Measurements from ENCODE around the gene POU2F3.

Gene POU2F3

DNA sequence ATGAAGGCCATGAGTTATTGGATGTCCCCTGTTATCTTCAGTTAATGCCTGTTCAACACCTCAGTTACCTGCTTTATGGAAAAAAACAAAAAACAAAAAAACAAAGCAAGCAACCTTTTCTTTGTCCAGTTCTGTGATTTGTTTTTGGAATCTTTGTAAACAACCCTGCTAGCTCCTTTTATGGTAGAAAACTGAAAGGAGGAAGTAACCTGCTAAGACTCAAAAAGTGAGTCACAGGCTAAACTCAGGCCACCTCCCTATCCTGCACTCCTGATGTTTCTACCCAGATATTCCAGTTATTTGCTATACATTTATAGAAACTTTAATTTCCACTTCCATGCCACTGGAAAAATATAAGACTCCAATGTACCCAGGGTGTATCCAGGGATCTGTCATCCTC is 64.6 kb downstream of the POU2F3 start:
- no peak overlapping the region for H3K4me3 ChIP-seq (ENCODE audit: low read depth, low read length)
- no peak for DNase-seq (ENCODE audit: low read depth)

DNA sequence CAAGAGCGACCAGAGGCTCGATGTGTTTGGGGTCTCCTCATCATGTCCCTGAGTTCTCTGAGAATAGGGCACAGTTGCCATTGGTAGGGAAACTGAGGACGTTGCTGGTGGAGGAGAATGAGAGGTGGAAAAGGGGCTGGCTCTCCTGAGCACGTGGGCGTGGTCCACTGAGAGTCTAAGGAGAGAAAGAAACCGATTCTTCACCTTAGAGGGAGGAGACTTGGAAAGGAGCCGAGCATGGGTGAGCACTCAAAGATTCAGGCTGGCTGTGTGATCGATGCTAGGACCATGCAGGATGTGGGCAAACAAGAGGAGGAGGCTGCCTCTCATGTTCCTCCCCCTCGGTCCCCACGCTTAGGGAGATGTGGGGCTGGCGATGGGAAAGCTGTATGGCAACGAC is 65.3 kb downstream of the POU2F3 start:
- no peak overlapping the region for H3K4me3 ChIP-seq (ENCODE audit: low read depth, low read length)
- DNase-seq (ENCODE audit: low read depth): no peak

DNA sequence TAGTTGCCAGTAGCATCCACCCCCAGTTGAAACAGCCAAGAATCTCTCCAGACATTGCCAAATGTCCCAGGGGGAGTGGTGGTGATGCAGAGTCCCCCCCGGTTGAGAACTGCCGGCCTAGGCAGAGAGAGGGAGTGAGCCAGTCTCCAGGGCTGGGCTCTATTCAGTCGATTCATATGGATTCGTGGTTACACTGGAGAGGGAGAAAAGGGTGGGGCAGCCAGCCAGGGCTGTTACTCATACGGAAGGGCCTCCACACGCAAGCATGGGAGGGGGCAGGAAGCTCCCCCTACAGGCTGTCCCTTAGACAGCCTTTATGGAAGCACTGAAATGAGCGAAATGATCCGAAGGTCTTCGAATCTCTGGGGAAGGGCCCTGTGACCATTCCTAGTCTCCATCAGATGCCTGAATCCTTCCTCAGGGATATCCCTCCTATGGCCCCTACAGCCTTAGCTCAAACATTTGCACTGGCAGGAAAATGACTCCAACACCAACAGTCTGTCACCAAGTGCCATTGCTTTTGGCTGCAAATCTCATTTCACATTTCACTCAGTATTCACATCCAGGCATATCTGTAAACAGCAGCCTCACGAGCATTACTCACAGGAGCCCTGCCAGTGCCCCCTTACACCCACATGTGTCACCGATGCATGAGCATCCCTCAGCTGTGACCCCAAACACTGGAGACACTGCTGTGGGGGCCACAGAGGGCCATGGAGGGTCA is 66.7 kb downstream of the POU2F3 start:
- no peak overlapping the region for H3K4me3 ChIP-seq (ENCODE audit: low read depth, low read length)
- DNase-seq (ENCODE audit: low read depth): peak; percentile 66

DNA sequence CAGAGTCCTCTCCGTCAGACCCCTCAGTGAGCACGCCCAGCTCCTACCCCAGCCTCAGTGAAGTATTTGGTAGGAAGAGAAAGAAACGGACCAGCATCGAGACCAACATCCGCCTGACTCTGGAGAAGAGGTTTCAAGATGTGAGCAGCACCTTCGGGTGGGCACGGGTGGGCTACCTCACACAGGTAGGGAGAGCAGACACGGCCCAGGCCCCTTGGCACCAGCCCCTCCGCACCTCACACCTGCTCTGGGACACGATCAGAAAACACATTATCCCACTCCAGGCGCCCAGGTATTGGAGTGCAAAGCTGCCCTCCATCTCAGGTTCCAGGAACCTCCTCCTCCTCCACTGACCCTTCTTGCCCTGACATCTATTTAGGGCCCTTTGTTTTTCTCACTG is 67.5 kb downstream of the POU2F3 start:
- DNase-seq (ENCODE audit: low read depth): no peak
- H3K4me3 ChIP-seq (ENCODE audit: low read depth, low read length): no peak overlapping the region

DNA sequence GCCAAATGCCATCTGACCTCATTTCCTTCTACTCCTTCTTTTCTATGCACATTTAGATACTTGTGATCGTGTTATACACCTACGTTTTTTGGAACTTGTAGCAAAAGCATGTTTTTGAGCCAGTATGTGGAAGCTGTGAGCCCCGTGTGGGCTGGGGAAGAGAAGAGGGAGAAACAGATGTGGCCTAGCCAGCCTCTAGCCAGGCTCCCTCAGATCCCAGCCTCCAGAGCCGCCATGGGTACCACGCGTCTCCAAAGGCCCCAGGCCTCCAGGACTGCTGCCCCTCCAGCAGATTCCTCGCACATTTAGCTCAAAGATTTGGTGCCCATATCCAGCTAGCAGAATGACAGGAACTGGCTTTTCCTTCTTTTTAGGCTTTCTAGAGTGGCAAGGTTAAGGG is 68.1 kb downstream of the POU2F3 start:
- H3K4me3 ChIP-seq (ENCODE audit: low read depth, low read length): no peak overlapping the region
- DNase-seq (ENCODE audit: low read depth): no peak

DNA sequence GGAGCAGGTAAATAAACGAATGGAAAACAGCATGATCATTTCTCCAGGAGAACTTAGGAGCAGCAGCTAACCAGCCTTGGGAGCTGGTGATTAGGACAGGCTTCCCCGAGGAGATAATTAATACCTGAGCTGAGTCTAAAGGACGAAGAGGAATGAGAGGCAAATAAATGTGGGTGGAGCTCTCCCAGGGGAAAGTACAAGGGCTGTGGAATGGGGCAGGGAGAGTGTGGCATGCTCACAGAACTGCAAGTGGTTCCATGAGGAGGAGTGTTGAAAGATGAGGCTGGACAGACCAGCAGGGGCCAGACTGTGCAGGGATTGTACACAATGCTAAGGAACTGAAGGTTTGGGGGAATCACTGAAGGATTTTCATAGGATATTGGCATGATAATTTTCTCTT is 70.9 kb downstream of the POU2F3 start:
- H3K4me3 ChIP-seq (ENCODE audit: low read depth, low read length): no peak overlapping the region
- DNase-seq (ENCODE audit: low read depth): no peak

DNA sequence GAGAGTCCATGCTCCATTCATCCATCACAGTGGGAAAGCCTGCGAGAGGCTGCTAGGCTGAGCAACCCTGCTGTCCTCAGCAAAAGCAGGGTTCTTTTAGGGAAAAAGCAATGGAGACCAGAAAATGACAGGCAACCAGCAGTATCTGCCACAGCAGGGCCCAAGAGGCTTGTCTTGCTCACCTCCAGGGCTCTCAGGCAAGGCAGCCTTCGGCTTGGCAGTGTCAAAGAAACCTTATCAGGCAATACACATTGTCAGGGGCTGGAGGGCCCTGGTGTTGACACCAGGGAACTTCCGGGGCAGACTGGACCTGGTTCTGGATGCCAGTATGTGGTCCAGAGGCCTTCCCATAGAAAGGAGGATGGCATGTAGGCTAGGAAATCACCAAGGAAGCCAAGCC is 74.9 kb downstream of the POU2F3 start:
- DNase-seq (ENCODE audit: low read depth): no peak
- H3K4me3 ChIP-seq (ENCODE audit: low read depth, low read length): no peak overlapping the region

DNA sequence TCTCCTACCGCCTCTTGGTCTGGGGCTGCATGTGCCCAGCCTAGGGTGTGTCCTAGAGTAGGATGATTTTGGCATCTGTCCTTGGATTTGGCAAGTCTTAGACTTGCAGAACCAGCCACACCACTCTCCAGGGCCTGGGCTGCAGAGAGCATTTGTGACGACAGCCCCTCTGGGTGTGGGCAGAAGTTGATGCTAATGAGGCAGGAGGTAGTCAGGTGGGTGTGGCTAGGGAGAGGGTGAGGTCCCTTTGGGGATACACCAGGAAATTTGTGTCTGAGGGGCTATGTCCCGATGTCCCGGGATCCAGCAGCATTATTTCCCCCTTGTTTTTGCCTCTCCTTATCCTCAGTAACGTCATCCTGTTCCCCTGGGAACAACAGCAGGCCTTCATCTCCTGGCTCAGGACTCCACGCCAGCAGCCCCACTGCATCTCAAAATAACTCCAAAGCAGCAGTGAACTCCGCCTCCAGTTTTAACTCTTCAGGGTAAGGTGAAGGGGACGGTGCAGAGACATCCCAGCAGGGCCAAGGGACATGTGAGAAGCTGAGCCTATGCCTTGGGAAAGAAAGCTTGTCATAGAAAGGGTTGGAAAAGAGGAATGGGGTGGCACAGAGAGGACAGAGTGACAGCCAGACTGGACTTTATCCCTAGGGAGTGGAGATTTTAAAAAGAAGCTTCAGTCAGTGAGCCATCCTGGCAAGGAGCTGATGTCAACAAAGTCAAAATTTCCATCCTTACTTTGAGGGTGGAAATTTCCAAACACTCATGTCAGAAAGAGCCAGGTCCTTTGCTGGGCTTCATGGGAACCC is 77.1 kb downstream of the POU2F3 start:
- peak; percentile 51 for DNase-seq (ENCODE audit: low read depth)

DNA sequence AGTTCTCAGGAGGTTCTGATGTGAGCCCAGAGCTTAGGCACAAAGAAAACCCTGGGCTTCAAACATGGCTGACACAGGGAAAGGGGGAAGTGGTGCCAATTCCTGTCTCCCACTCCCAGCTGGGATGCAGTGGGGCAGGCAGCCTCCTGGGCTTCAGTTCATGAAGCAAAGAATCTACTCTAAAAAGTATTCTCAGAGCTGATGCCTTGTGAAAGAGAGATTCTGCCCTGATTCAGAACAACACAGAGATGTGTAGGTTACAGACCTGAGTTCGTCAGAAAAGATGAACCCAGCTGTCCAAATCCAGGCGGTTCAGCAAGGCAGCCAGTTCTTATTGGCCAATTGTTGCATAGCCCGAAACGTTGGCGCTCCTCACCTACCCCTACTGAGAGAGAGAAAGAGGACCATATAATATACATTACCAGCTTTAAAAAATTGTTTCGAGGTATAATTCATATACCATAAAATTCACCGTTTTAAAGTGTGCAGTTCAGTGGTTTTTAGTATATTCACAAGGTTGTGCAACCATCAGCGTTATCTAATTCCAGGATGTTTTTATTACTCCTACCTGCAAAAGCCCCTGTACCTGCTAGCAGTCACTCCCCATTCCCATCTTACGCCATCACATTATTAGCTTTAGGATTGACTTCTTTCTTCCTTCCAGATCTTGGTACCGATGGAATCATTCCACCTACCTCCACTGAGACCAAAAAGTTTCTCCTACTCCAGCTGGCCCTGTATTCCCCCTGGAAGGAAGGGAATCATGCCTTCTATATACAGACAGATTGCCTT is 77.9 kb downstream of the POU2F3 start:
- no peak overlapping the region for H3K4me3 ChIP-seq (ENCODE audit: low read depth, low read length)
- no peak for DNase-seq (ENCODE audit: low read depth)

More for the DNA sequence above, 77.1 kb downstream of the POU2F3 start:
- no peak overlapping the region for H3K4me3 ChIP-seq (ENCODE audit: low read depth, low read length)

DNA sequence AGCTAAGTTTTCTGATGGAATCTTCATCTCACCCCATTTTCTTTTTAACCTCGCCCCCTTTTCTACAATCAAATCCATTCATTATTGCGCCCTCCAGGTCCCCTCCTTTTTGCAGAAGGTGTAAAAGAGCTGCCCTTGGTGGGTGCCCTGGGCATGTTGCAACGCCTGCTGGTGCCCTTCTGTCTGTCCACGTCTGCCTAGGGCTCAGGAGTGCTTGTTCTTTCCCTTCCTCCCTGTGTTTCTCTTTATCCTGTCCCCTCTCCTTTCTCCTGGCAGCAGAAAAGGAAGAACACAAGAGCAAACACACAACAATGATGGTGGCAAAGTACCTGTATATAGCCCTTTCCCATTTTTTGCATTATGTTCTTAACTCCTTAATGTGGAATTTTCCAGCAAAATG is 79.0 kb downstream of the POU2F3 start:
- H3K4me3 ChIP-seq (ENCODE audit: low read depth, low read length): no peak overlapping the region
- DNase-seq (ENCODE audit: low read depth): no peak

DNA sequence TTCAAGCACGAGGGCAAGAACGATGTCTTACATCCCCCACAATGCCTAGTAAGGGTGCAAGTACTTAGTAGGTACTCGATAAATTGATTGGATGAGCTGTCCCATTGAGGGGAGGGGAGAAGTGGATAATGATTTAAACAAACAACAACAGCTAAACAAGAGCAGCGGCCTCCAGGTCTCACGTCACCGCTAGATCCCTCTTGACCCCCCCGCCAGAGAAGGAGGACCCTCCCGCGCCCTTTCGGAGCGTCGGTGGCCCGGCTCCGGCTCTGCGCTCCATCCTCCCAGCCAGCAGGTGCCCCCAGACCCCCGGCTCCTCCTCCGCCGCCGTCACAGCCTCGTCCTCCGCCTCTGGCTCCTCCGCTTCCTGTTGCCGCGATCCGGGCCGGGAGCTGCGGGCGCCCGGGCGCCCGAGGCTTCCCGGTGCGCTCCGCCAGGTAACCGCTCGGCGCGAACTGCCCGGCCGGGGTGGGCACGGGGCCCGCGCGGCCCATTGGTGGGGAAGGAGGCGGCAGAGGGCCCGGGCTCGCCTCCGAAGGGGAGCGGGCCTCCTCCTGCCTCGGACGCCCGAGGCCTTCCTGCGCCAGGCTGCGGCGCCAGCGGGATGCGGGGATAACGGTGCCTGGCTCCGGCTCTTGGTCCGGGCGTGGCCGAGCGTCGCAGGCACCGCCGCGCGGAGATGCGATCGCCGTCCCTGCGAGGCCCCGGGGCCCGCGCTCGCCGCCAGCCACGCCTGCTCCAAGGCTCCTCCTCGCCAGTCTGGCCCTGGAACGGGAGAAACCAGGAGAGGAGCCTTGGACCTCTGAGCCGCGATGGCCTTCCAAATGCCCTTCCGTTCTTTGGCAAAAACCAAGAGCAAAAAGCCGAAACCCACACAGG is 85.2 kb downstream of the POU2F3 start, which contains the start of gene TLCD5:
TLCD5 (plus strand) TSS at position 368 of the 879 bp plus-strand sequence. CDS start 2,143 bp downstream, outside the sequence.
- H3K4me3 ChIP-seq (ENCODE audit: low read depth, low read length): peak within 1 kb of the TSS; percentile 67

DNA sequence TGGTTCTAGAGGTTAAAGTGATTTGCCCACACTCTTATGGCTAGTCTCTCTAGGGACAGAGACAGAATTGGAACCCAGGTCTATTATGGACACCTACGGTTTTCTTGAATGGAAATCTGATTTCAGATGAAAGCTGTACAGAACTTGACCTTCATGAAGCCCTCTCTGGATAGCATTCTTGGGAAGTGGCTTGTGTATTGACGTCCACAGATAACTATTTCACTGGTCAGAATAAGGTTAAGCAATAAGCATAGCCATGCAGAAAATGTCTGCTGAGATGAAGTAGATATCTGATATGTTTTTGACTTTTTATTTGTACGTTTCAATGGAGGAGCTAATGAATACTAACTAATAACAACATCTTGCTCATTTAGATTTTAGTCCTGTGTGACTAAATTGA is 86.3 kb downstream of the POU2F3 start:
- H3K4me3 ChIP-seq (ENCODE audit: low read depth, low read length): peak overlapping the region; percentile 67
- no peak for DNase-seq (ENCODE audit: low read depth)

More for the DNA sequence above, 85.2 kb downstream of the POU2F3 start, which contains the start of gene TLCD5:
- DNase-seq (ENCODE audit: low read depth): no peak

DNA sequence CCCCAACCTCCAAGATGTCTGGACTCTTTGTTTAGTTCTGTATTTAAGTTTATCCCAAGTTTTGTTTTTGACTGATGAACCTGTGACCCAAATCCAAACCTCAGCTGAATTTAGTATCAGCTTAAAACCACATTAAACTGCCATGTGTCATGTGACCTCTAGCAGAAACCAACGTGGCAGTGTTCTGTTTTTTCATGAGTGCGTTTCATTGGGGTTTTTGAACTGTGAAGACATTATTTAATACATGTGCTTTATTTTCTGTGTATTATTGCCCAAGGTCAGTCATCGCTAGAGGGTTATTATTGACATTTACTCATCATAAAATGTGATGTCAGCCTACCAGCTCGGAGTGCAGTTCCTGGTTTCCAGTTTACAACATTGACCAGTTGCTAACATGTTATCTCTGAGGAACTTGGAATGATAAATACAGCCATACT is 86.9 kb downstream of the POU2F3 start:
- DNase-seq (ENCODE audit: low read depth): no peak
- H3K4me3 ChIP-seq (ENCODE audit: low read depth, low read length): no peak overlapping the region

DNA sequence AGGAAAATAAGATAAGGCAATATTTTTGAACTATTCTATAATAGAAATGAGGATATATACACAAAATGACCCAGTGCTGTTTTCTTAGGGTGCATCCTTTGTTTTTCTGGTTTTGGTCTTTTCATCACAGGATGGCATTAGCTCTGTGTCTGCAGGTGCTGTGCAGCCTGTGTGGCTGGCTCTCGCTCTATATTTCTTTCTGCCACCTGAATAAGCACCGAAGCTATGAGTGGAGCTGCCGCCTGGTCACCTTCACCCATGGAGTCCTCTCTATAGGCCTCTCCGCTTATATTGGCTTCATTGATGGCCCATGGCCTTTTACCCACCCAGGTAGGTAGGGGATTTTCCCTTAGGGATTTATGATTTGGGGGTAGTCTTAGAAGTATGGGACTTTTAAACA is 87.4 kb downstream of the POU2F3 start:
- no peak for DNase-seq (ENCODE audit: low read depth)

DNA sequence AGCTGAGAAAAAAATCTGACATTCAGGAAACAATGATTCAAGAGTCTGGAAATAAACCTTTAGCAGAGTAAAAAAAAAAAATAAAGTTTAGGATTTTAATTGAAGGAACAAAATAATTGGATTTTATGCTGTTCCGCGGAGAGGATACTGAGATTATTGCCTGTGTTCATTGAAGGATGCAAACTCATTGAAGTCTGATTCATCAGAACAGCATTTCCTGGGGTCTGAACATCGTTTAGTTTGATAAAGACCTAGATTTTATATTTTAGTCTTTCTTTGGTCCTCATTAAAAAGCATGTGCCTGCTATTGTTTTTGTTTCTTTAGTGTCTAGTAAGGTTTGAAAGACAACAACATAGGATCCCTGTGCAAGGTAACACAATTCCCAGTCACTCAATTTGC is 89.6 kb downstream of the POU2F3 start:
- no peak for DNase-seq (ENCODE audit: low read depth)
- no peak overlapping the region for H3K4me3 ChIP-seq (ENCODE audit: low read depth, low read length)

More for the DNA sequence above, 87.4 kb downstream of the POU2F3 start:
- H3K4me3 ChIP-seq (ENCODE audit: low read depth, low read length): no peak overlapping the region

DNA sequence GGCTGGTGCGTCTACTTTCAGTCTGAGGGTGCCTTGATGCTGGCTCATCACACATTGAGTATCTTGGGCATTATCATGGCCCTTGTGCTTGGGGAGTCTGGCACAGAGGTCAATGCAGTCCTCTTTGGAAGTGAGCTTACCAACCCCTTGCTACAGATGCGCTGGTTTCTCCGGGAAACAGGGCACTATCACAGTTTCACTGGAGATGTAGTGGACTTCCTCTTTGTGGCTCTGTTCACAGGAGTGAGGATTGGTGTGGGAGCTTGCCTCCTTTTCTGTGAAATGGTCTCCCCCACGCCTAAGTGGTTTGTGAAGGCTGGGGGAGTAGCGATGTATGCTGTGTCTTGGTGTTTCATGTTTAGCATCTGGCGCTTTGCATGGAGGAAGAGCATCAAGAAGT is 90.1 kb downstream of the POU2F3 start:
- no peak overlapping the region for H3K4me3 ChIP-seq (ENCODE audit: low read depth, low read length)
- no peak for DNase-seq (ENCODE audit: low read depth)

DNA sequence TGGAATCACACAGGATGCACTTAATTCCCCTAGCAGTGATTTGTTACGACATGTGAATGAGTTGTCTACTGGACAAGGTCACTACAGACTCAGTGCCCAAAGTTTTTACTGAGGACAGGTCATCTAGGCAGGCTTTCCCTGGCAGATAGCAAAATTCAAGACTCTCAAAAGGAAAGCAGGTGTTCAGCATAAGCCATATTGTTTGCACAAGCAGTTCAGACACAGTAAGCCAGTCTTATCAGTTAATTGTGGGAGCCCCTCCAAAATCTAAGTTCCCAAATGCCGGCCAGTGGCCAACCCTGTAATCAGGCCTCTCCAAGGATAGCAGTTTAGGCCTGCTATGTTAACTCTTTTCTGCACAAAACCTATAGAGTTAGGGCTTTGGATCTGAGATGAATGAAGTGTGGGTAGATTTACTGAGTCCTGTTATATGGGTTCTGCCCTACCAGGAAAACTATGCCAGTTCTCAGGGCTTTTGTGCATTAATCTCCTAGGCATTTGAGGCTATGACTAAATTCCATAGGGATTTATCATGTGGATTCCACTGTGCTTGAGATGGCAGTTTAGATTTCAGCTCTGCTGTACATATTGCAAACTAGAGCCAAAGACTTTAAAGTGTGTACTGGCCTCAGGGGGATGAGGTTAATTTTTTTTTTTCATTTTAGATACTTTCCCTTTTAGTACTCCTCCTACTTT is 91.5 kb downstream of the POU2F3 start:
- no peak overlapping the region for H3K4me3 ChIP-seq (ENCODE audit: low read depth, low read length)

More for the DNA sequence above, 91.5 kb downstream of the POU2F3 start:
- peak; percentile 83 for DNase-seq (ENCODE audit: low read depth)
